ENCODE measurements around the gene CRIP1. TPM values are rescaled to one million over a fixed set of nuclear protein-coding genes. Genes with fewer than 3 reads are reported as not detected.

The CRIP1 gene
- total RNA-seq, 2 donors from 2014 or later = 97.1 to 220 TPM

- H3K9me3 ChIP-seq = no peaks in the 10 kb centered on the region
- TF ChIP-seq CTCF (IDR thresholded peaks at IDR 0.05) = peak; percentile 37
- H3K27me3 ChIP-seq = peaks cover 12% of the 10 kb centered on the region
- peaks cover 20% of the 10 kb centered on the region for H3K4me1 ChIP-seq
- peak; percentile 94 for DNase-seq
- peak overlapping the region; percentile 64 for H3K4me3 ChIP-seq
- H3K27ac ChIP-seq = peak overlapping the region; percentile 96
- H3K9ac ChIP-seq (ENCODE audit: low read depth in 2 of 2, low read length in 2 of 2) = peak overlapping the region; percentile 85 to 96
- H3K36me3 ChIP-seq = no peaks in the 10 kb centered on the region
- intact Hi-C loops (cut with DNase I) = loop anchor here (5.0 kb wide), 2 partner anchors 38 to 117 kb away; partner anchors contain the start of gene TMEM121
These were observed 3.0 kb downstream of the CRIP1 start for GRCh38 chr14:105489542-105490266.

- Histone ChIP-seq H3K9ac (ENCODE audit: low read depth in 2 of 2, low read length in 2 of 2) (peak overlapping the region; percentile 85 to 96), H3K27me3 (peaks cover 12% of the 10 kb centered on the region), H3K4me1 (peaks cover 20% of the 10 kb centered on the region), H3K36me3 (no peaks in the 10 kb centered on the region), H3K9me3 (no peaks in the 10 kb centered on the region), H3K27ac (peak overlapping the region; percentile 96), H3K4me3 (peak overlapping the region; percentile 64)
- TF ChIP-seq CTCF (IDR thresholded peaks at IDR 0.05) = no peak
- intact Hi-C loops (cut with DNase I) = loop anchor here (5.0 kb wide), 1 partner anchor 37 kb away; the partner anchor contains the start of gene TMEM121
- DNase-seq = no peak
These were observed 3.5 kb downstream of the CRIP1 start for GRCh38 chr14:105490267-105490571.

- peak; percentile 99 for DNase-seq
- Histone ChIP-seq H3K36me3 (no peaks in the 10 kb centered on the region), H3K9me3 (no peaks in the 10 kb centered on the region), H3K4me1 (peaks cover 17% of the 10 kb centered on the region), H3K27ac (peak within 1 kb of the TSS; percentile 96), H3K4me3 (peak within 1 kb of the TSS; percentile 91), H3K27me3 (peaks cover 12% of the 10 kb centered on the region), H3K9ac (ENCODE audit: low read depth in 2 of 2, low read length in 2 of 2) (peak within 1 kb of the TSS; percentile 85 to 96)
- peak; percentile 61 for TF ChIP-seq CTCF (IDR thresholded peaks at IDR 0.05)
- intact Hi-C loops (cut with DNase I) = loop anchor here (5.0 kb wide), 1 partner anchor 37 kb away; the partner anchor contains the start of gene TMEM121
These were observed 4.1 kb downstream of the CRIP1 start, which contains the start of gene TEDC1 for GRCh38 chr14:105490572-105491365. TEDC1 (plus strand) TSS chr14:105491246; CDS start chr14:105491376, 130 bp downstream.

- H3K27me3 ChIP-seq = peaks cover 6% of the 10 kb centered on the region
- DNase-seq = peak; percentile 93
- H3K4me1 ChIP-seq = peaks cover 11% of the 10 kb centered on the region
- intact Hi-C loops (cut with DNase I) = loop anchor here (5.0 kb wide), 1 partner anchor 36 kb away; the partner anchor contains the start of gene TMEM121
- H3K4me3 ChIP-seq = peak overlapping the region; percentile 91
- TF ChIP-seq CTCF (IDR thresholded peaks at IDR 0.05) = no peak
- peak overlapping the region in 1 of 2 donors; percentile 70 for H3K9ac ChIP-seq (ENCODE audit: low read depth in 2 of 2, low read length in 2 of 2)
- H3K36me3 ChIP-seq = no peaks in the 10 kb centered on the region
- H3K9me3 ChIP-seq = no peaks in the 10 kb centered on the region
- H3K27ac ChIP-seq = peak overlapping the region; percentile 92
These were observed 4.8 kb downstream of the CRIP1 start for GRCh38 chr14:105491366-105491973.
